KOPT-K1 (cell line): ENCODE results near the gene SETBP1.

Source experiments
- H3K27ac ChIP-seq: fragments of 200-600 bp; sonication (generic); 2 replicates; pipeline ENCODE4 v1.5.1; 2016; ENCODE audit warnings: antibody characterized with exemption, mild to moderate bottlenecking, low read depth, low read length; ENCODE audit not compliant: poor library complexity, severe bottlenecking
- H3K36me3 ChIP-seq: fragments of 200-600 bp; sonication (generic); 2 replicates; pipeline ENCODE4 v1.5.1; 2017; ENCODE audit warnings: antibody characterized with exemption, mild to moderate bottlenecking, low read length, moderate library complexity; ENCODE audit not compliant: insufficient read depth
- H3K9me3 ChIP-seq: fragments of 200-600 bp; sonication (generic); 2 replicates; pipeline ENCODE4 v1.5.1; 2017; ENCODE audit warnings: antibody characterized with exemption, low read length, mild to moderate bottlenecking; ENCODE audit not compliant: insufficient read depth, poor library complexity, severe bottlenecking

SETBP1 gene

GRCh38 chr18:45111502-45111848 lies 430.8 kb downstream of the SETBP1 start:
- Histone ChIP-seq H3K27ac (no peak overlapping the region), H3K36me3 (no peaks in the 10 kb centered on the region), H3K9me3 (no peaks in the 10 kb centered on the region)

- Histone ChIP-seq H3K27ac (no peak overlapping the region), H3K9me3 (no peaks in the 10 kb centered on the region), H3K36me3 (no peaks in the 10 kb centered on the region)
These were observed 432.0 kb downstream of the SETBP1 start for GRCh38 chr18:45112682-45113081.

DNA sequence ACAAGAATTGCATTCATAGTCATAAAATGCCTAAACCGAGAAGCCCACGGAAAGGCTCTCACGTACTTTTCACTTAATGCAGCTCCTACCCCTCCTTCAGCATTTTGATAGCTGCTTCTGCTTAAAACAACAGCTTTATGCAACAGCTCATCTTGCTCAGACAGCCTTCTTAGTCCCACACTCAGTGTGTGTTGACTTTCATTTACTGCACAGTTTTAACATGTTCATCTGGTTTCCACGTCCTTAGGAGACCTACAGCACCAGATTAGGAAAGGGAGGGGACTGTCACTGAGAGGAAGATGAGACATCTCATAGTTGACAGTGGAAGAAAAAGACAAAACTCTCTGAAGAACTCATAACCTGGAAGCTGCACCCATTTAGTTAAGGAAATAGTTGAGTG lies 435.4 kb downstream of the SETBP1 start:
- H3K36me3 ChIP-seq: no peaks in the 10 kb centered on the region
- no peaks in the 10 kb centered on the region for H3K9me3 ChIP-seq

More for the DNA sequence above, 435.4 kb downstream of the SETBP1 start:
- no peak overlapping the region for H3K27ac ChIP-seq
